Trophoblast cell (in vitro differentiated cells and primary cell): ENCODE measurements around the gene DGKB.

Experiments
- DNase-seq, 2 donors: peaks; one replicate each; pipeline ENCODE4 v3.0.0-alpha.2; 2016
- H2AFZ ChIP-seq: 2 replicates; pipeline ENCODE4 v1.6.1; 2013; ENCODE audit warnings: low read length, moderate library complexity, mild to moderate bottlenecking; ENCODE audit not compliant: insufficient read depth, poor library complexity
- H2AK5ac ChIP-seq: 2 replicates; pipeline ENCODE4 v1.6.1; 2013; ENCODE audit warnings: mild to moderate bottlenecking, low read length
- H2BK120ac ChIP-seq: 2 replicates; pipeline ENCODE4 v1.6.1; 2013; ENCODE audit warnings: low read length, mild to moderate bottlenecking, moderate library complexity; ENCODE audit not compliant: insufficient read depth, poor library complexity
- H2BK12ac ChIP-seq: 2 replicates; pipeline ENCODE4 v1.6.1; 2013; ENCODE audit warnings: mild to moderate bottlenecking, low read length, moderate library complexity
- H2BK5ac ChIP-seq: 2 replicates; pipeline ENCODE4 v1.6.1; 2013; ENCODE audit warnings: low read length, low read depth, moderate library complexity, mild to moderate bottlenecking; ENCODE audit not compliant: poor library complexity
- H3K14ac ChIP-seq: 2 replicates; pipeline ENCODE4 v1.6.1; 2013; ENCODE audit warnings: mild to moderate bottlenecking, low read length
- H3K18ac ChIP-seq: 2 replicates; pipeline ENCODE4 v1.6.1; 2013; ENCODE audit warnings: mild to moderate bottlenecking, low read length
- H3K23ac ChIP-seq: 2 replicates; pipeline ENCODE4 v1.6.1; 2013; ENCODE audit warnings: low read length
- H3K27ac ChIP-seq: 2 replicates; pipeline ENCODE4 v1.5.1; 2013; ENCODE audit warnings: low read depth, mild to moderate bottlenecking, inconsistent platforms, low read length, moderate library complexity
- H3K27me3 ChIP-seq: 2 replicates; pipeline ENCODE4 v1.6.1; 2013; ENCODE audit warnings: inconsistent platforms, mild to moderate bottlenecking, low read length, moderate library complexity; ENCODE audit not compliant: insufficient read depth
- H3K36me3 ChIP-seq, 2 experiments: 1 replicate in 1 of 2; 2 replicates in 1 of 2; pipeline ENCODE4 v1.6.1; 2013; ENCODE audit warnings: low read length in 2 of 2, mild to moderate bottlenecking in 2 of 2, moderate library complexity in 1 of 2; ENCODE audit not compliant: insufficient read depth in 2 of 2, control insufficient read depth in 1 of 2
- H3K4ac ChIP-seq: 2 replicates; pipeline ENCODE4 v1.6.1; 2013; ENCODE audit warnings: low read depth, mild to moderate bottlenecking, low read length, moderate library complexity
- H3K4me1 ChIP-seq, 2 experiments: 1 replicate in 1 of 2; 2 replicates in 1 of 2; pipeline ENCODE4 v1.6.1; 2013; ENCODE audit warnings: low read length in 2 of 2, mild to moderate bottlenecking in 2 of 2, moderate library complexity in 1 of 2; ENCODE audit not compliant: insufficient read depth in 2 of 2, control insufficient read depth in 1 of 2
- H3K4me2 ChIP-seq: 2 replicates; pipeline ENCODE4 v1.6.1; 2013; ENCODE audit warnings: inconsistent platforms, mild to moderate bottlenecking, low read length, moderate library complexity
- H3K4me3 ChIP-seq: 2 replicates; pipeline ENCODE4 v1.5.1; 2013; ENCODE audit warnings: mild to moderate bottlenecking, low read depth, low read length, inconsistent platforms
- H3K79me1 ChIP-seq: one replicate; pipeline ENCODE4 v1.6.1; 2013; ENCODE audit warnings: low read length
- H3K79me2 ChIP-seq: 2 replicates; pipeline ENCODE4 v1.6.1; 2013; ENCODE audit warnings: low read length, mild to moderate bottlenecking; ENCODE audit not compliant: control insufficient read depth, insufficient read depth, poor library complexity
- H3K9ac ChIP-seq: 2 replicates; pipeline ENCODE4 v1.6.1; 2013; ENCODE audit warnings: mild to moderate bottlenecking, low read length
- H3K9me3 ChIP-seq: 2 replicates; pipeline ENCODE4 v1.6.1; 2013; ENCODE audit warnings: low read depth, mild to moderate bottlenecking, control low read depth, inconsistent platforms, low read length; ENCODE audit not compliant: insufficient read depth
- H4K12ac ChIP-seq: 2 replicates; pipeline ENCODE4 v1.6.1; 2013; ENCODE audit warnings: low read depth, mild to moderate bottlenecking, low read length, moderate library complexity
- H4K8ac ChIP-seq: 2 replicates; pipeline ENCODE4 v1.6.1; 2013; ENCODE audit warnings: low read depth, mild to moderate bottlenecking, low read length, moderate library complexity
- H4K91ac ChIP-seq: one replicate; pipeline ENCODE4 v1.6.1; 2013; ENCODE audit warnings: low read depth, mild to moderate bottlenecking, low read length, moderate library complexity
- WGBS: extraction: QIAGEN DNeasy Blood & Tissue Kit; methylation state at CpG from one replicate; pipeline ENCODE4 v1.1.7; 2013; ENCODE audit warnings: missing lambda C conversion rate; ENCODE audit not compliant: insufficient read length, insufficient coverage; ENCODE audit errors: extremely low coverage; 5-methylcytosine and 5-hydroxymethylcytosine counted together

The DGKB gene

DNA sequence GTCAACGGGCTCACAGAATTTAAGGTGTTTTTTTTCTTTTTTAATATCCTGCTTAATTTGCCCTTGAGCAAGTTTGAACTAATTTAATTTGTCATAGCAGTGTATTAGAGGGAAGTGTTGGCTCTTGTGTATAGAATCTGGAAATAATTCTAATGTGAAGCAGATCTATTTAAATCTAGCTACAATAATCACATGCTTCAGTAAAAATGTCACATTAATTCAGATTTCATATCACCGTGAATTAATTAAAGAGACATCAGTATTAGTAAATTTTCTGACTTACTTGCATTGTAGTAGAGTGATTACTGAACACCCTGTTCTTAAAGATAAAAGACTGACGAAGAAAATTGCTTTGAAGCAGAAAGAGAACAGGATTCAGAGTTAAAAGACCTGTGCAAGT, 124.7 kb downstream of the DGKB start:
- no peak overlapping the region for H2BK5ac ChIP-seq
- H3K36me3 ChIP-seq: no peaks in the 10 kb centered on the region
- no peak overlapping the region for H3K9ac ChIP-seq
- H3K9me3 ChIP-seq: peaks cover 5% of the 10 kb centered on the region
- no peak overlapping the region for H2AFZ ChIP-seq
- H3K79me1 ChIP-seq: no peaks in the 10 kb centered on the region
- no peak overlapping the region for H3K4me2 ChIP-seq
- no peak overlapping the region for H3K27ac ChIP-seq
- H3K79me2 ChIP-seq: no peaks in the 10 kb centered on the region
- H3K18ac ChIP-seq: no peak overlapping the region
- no peak overlapping the region for H4K91ac ChIP-seq
- DNase-seq: no peak
- no peak overlapping the region for H4K12ac ChIP-seq
- no peak overlapping the region for H2BK120ac ChIP-seq
- H4K8ac ChIP-seq: no peak overlapping the region
- no peaks in the 10 kb centered on the region for H3K27me3 ChIP-seq
- no peak overlapping the region for H3K4ac ChIP-seq
- no peak overlapping the region for H2BK12ac ChIP-seq
- no CpG with 5 or more reads among the region's 3 CpGs for WGBS
- H3K4me1 ChIP-seq: no peaks in the 10 kb centered on the region
- H2AK5ac ChIP-seq: no peak overlapping the region
- no peak overlapping the region for H3K4me3 ChIP-seq
- no peak overlapping the region for H3K14ac ChIP-seq
- no peak overlapping the region for H3K23ac ChIP-seq

DNA sequence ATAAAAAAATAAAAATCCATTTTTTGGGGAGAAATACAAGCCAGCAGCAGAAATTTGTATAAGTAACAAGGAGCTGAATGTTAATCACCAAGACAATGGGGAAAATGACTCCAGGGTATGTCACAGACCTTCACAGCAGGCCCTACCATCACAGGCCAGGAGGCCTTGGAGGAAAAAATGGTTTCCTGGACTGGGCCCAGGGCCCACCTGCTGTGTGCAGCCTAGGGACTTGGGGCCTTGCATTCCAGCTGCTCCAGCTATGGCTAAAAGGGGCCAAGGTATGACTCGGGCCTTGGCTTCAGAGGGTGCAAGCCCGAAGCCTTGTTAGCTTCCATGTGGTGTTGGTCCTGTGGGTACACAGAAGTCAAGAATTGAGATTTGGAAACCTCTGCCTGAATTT, 126.3 kb downstream of the DGKB start:
- DNase-seq: no peak

DNA sequence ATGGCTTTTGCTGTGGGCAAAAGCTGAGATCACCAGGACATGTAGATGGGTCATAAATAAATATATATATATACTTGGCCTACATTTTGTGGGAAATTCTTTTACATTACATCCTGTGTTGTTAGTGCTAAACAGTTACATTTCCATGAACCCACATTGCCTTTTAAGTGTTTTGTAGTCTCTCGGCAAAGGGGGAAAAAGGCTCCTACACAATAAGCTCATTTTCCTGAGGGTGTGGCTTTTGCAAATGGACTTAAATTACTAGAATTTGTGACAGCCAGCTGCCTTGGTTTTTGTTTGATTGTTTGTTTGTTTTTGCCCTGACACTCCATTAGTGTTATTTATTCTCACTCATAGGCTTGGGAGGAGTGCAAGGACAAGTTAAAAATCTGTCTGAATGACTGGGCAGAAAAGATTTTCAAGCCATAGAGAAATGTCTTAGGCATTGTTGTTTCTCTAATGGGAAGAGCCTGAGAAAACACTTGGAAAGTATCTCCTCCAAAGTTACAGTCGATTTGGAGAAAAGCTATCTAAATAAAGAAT, 128.8 kb downstream of the DGKB start:
- no peak overlapping the region for H3K14ac ChIP-seq
- no peaks in the 10 kb centered on the region for H3K27me3 ChIP-seq
- H3K9me3 ChIP-seq: peaks cover 5% of the 10 kb centered on the region
- H4K12ac ChIP-seq: no peak overlapping the region
- H3K4me2 ChIP-seq: no peak overlapping the region
- no peaks in the 10 kb centered on the region for H3K79me2 ChIP-seq
- WGBS: no CpG with 5 or more reads among the region's 2 CpGs
- no peaks in the 10 kb centered on the region for H3K4me1 ChIP-seq
- H3K79me1 ChIP-seq: no peaks in the 10 kb centered on the region
- no peak overlapping the region for H4K91ac ChIP-seq
- H3K4ac ChIP-seq: no peak overlapping the region
- no peak overlapping the region for H3K9ac ChIP-seq
- no peak for DNase-seq
- H2AK5ac ChIP-seq: no peak overlapping the region
- no peak overlapping the region for H2BK120ac ChIP-seq
- no peak overlapping the region for H3K4me3 ChIP-seq
- H3K27ac ChIP-seq: no peak overlapping the region
- no peaks in the 10 kb centered on the region for H3K36me3 ChIP-seq
- no peak overlapping the region for H2AFZ ChIP-seq
- H3K18ac ChIP-seq: no peak overlapping the region
- no peak overlapping the region for H2BK12ac ChIP-seq
- H3K23ac ChIP-seq: no peak overlapping the region
- H4K8ac ChIP-seq: no peak overlapping the region
- no peak overlapping the region for H2BK5ac ChIP-seq

More for the DNA sequence above, 126.3 kb downstream of the DGKB start:
- peaks cover 5% of the 10 kb centered on the region for H3K9me3 ChIP-seq
- H3K4me3 ChIP-seq: no peak overlapping the region
- H4K8ac ChIP-seq: no peak overlapping the region
- H2AFZ ChIP-seq: no peak overlapping the region
- no peak overlapping the region for H3K14ac ChIP-seq
- H3K4ac ChIP-seq: no peak overlapping the region
- no peak overlapping the region for H4K91ac ChIP-seq
- H3K27ac ChIP-seq: no peak overlapping the region
- H2BK12ac ChIP-seq: no peak overlapping the region
- no peak overlapping the region for H2AK5ac ChIP-seq
- H2BK5ac ChIP-seq: no peak overlapping the region
- no peaks in the 10 kb centered on the region for H3K4me1 ChIP-seq
- no peak overlapping the region for H3K4me2 ChIP-seq
- no peak overlapping the region for H2BK120ac ChIP-seq
- no peak overlapping the region for H4K12ac ChIP-seq
- WGBS: no CpG with 5 or more reads among the region's 2 CpGs
- H3K36me3 ChIP-seq: no peaks in the 10 kb centered on the region
- H3K9ac ChIP-seq: no peak overlapping the region
- H3K18ac ChIP-seq: no peak overlapping the region
- H3K27me3 ChIP-seq: no peaks in the 10 kb centered on the region
- H3K79me2 ChIP-seq: no peaks in the 10 kb centered on the region
- no peaks in the 10 kb centered on the region for H3K79me1 ChIP-seq
- no peak overlapping the region for H3K23ac ChIP-seq

DNA sequence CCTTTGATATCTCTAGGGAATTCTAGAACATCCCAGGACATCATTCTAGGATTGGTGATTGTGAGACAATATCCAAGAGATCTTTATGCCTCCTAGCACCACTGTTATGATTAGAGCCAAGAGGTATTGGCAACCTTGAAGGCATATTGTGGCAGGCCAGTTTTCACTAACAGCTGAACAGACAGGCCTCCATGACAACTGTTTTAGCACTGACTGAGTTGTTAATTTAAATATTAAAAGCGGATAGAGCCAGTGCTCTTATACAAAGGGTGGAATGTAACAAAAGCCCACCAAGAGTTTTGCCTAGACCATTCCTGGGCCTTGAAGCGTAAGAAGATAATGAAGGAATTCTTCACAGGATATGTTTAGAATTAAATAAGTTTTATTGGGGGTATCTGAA, 131.9 kb downstream of the DGKB start:
- Histone ChIP-seq H3K79me2 (no peaks in the 10 kb centered on the region), H3K36me3 (no peaks in the 10 kb centered on the region), H2BK5ac (no peak overlapping the region), H2BK12ac (no peak overlapping the region), H4K91ac (no peak overlapping the region), H2AK5ac (no peak overlapping the region), H3K23ac (no peak overlapping the region), H3K4me3 (no peak overlapping the region), H4K8ac (no peak overlapping the region), H3K27me3 (no peaks in the 10 kb centered on the region), H3K4ac (no peak overlapping the region), H2BK120ac (no peak overlapping the region), H3K14ac (no peak overlapping the region), H2AFZ (no peak overlapping the region), H3K18ac (no peak overlapping the region), H3K9ac (no peak overlapping the region), H3K27ac (no peak overlapping the region), H3K79me1 (no peaks in the 10 kb centered on the region), H3K9me3 (no peaks in the 10 kb centered on the region), H4K12ac (no peak overlapping the region), H3K4me2 (no peak overlapping the region), H3K4me1 (no peaks in the 10 kb centered on the region)
- no peak for DNase-seq
- WGBS: no CpG with 5 or more reads among the region's 2 CpGs
